OCI-LY1 (cell line): ENCODE results near the gene TRIM42.

Experiments used
- H2AFZ ChIP-seq: fragments of 200-600 bp; sonication (generic), shearing (Covaris generic); 2 replicates; pipeline ENCODE4 v1.6.0; 2014; ENCODE audit warnings: antibody characterized with exemption, mild to moderate bottlenecking, low read length
- H3F3A ChIP-seq: fragments of 200-600 bp; sonication (generic), shearing (Covaris generic); 2 replicates; pipeline ENCODE4 v1.6.0; 2014; ENCODE audit warnings: mild to moderate bottlenecking, antibody characterized with exemption, low read length, moderate library complexity; ENCODE audit not compliant: insufficient read depth
- H3K27ac ChIP-seq: fragments of 200-600 bp; sonication (generic); 2 replicates; pipeline ENCODE4 v1.5.1; 2014; ENCODE audit warnings: low read length, mixed run types, mild to moderate bottlenecking, low read depth; ENCODE audit not compliant: poor library complexity, severe bottlenecking
- H3K27me3 ChIP-seq: fragments of 200-600 bp; sonication (generic); 2 replicates; pipeline ENCODE4 v1.6.0; 2014; ENCODE audit warnings: antibody characterized with exemption, mild to moderate bottlenecking, low read length, moderate library complexity; ENCODE audit not compliant: insufficient read depth
- H3K36me3 ChIP-seq: fragments of 200-600 bp; sonication (generic); 2 replicates; pipeline ENCODE4 v1.6.1; 2014; ENCODE audit warnings: mild to moderate bottlenecking, antibody characterized with exemption, low read length, moderate library complexity, mixed read lengths; ENCODE audit not compliant: insufficient read depth
- H3K4me1 ChIP-seq: fragments of 200-600 bp; sonication (generic); 2 replicates; pipeline ENCODE4 v1.5.1; 2014; ENCODE audit warnings: mild to moderate bottlenecking, low read length, moderate library complexity; ENCODE audit not compliant: insufficient read depth, severe bottlenecking
- H3K4me2 ChIP-seq: fragments of 200-600 bp; sonication (generic), shearing (Covaris generic); 2 replicates; pipeline ENCODE4 v1.6.1; 2014; ENCODE audit warnings: low read length
- H3K4me3 ChIP-seq: fragments of 200-600 bp; sonication (generic); 2 replicates; pipeline ENCODE4 v1.5.1; 2014; ENCODE audit warnings: low read length, low read depth, mild to moderate bottlenecking, mixed read lengths; ENCODE audit not compliant: poor library complexity, severe bottlenecking
- H3K79me2 ChIP-seq: fragments of 200-600 bp; shearing (Covaris generic); 2 replicates; pipeline ENCODE4 v1.6.1; 2016; ENCODE audit warnings: mixed run types, low read length, mixed read lengths; ENCODE audit not compliant: insufficient read depth
- H3K9ac ChIP-seq: fragments of 200-600 bp; sonication (generic), shearing (Covaris generic); 2 replicates; pipeline ENCODE4 v1.6.1; 2014; ENCODE audit warnings: mild to moderate bottlenecking, low read length, mixed read lengths
- H3K9me2 ChIP-seq: fragments of 200-600 bp; sonication (generic), shearing (Covaris generic); 2 replicates; pipeline ENCODE4 v1.6.1; 2014; ENCODE audit warnings: low read depth, mild to moderate bottlenecking, low read length, mixed read lengths
- H3K9me3 ChIP-seq: fragments of 200-600 bp; shearing (Covaris generic); 2 replicates; pipeline ENCODE4 v1.6.1; 2014; ENCODE audit warnings: low read length, mixed read lengths
- H4K20me1 ChIP-seq: fragments of 200-600 bp; sonication (generic), shearing (Covaris generic); 2 replicates; pipeline ENCODE4 v1.6.0; 2016; ENCODE audit warnings: mild to moderate bottlenecking, low read length; ENCODE audit not compliant: insufficient read depth
- CTCF ChIP-seq: fragments of 200-600 bp; sonication (generic), shearing (Covaris generic); IDR thresholded peaks from 2 replicates; pipeline ENCODE4 v1.5.1; 2017; ENCODE audit warnings: mild to moderate bottlenecking, antibody characterized with exemption, low read length, moderate library complexity, mixed read lengths
- EZH2 ChIP-seq: fragments of 200-600 bp; sonication (generic), shearing (Covaris generic); IDR thresholded peaks from 2 replicates; pipeline ENCODE4 v1.8.0; 2017; ENCODE audit warnings: borderline replicate concordance, mixed run types, mild to moderate bottlenecking, antibody characterized with exemption, low read length, moderate library complexity, mixed read lengths

TRIM42 gene

GRCh38 chr3:140742116-140742515, 64.3 kb downstream of the TRIM42 start:
- Histone ChIP-seq H3K9ac (no peak overlapping the region), H3K27ac (no peak overlapping the region), H3K4me3 (no peak overlapping the region), H3K79me2 (no peaks in the 10 kb centered on the region), H3K9me3 (no peaks in the 10 kb centered on the region), H3K9me2 (no peaks in the 10 kb centered on the region), H4K20me1 (no peaks in the 10 kb centered on the region), H3K4me2 (no peak overlapping the region), H3K27me3 (no peaks in the 10 kb centered on the region), H3K4me1 (no peaks in the 10 kb centered on the region), H2AFZ (no peak overlapping the region), H3K36me3 (no peaks in the 10 kb centered on the region), H3F3A (no peaks in the 10 kb centered on the region)
- TF ChIP-seq EZH2 = no peak
- no peak for TF ChIP-seq CTCF

DNA sequence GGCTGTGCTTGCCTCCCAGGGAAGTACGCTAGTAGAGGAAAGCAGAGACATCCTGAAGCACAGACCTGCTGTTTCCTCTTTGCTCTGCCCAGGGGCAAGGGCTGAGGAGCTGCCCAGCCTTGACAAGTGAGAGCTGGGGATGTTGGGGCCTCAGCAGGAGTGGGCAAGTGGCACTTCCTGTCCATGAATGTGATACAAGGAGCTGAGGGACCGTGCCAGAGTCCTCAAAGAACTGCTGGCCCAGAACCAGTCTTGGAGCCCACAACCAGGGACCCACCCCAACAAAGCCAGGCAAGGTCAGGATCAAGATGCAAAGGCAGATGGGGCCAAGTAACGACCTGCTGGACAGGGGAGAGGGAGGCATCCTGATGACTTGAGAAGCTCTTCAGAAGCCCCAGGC, 70.3 kb downstream of the TRIM42 start:
- Histone ChIP-seq H3K27ac (no peak overlapping the region), H3F3A (no peaks in the 10 kb centered on the region), H2AFZ (no peak overlapping the region), H3K27me3 (0 out of 2 replicates have a peak, but pooled peaks cover 4% of the 10 kb centered on the region), H3K4me1 (no peaks in the 10 kb centered on the region), H4K20me1 (no peaks in the 10 kb centered on the region), H3K4me2 (no peak overlapping the region), H3K9ac (no peak overlapping the region), H3K9me2 (no peaks in the 10 kb centered on the region), H3K4me3 (no peak overlapping the region), H3K79me2 (no peaks in the 10 kb centered on the region), H3K9me3 (no peaks in the 10 kb centered on the region), H3K36me3 (no peaks in the 10 kb centered on the region)
- TF ChIP-seq EZH2 (no peak), CTCF (no peak)

- H3K27me3 ChIP-seq = 0 out of 2 replicates have a peak, but pooled peaks cover 4% of the 10 kb centered on the region
- H4K20me1 ChIP-seq = no peaks in the 10 kb centered on the region
- no peak for TF ChIP-seq EZH2
- TF ChIP-seq CTCF = no peak
- no peaks in the 10 kb centered on the region for H3K9me2 ChIP-seq
- peaks cover 5% of the 10 kb centered on the region for H3K4me1 ChIP-seq
- no peak overlapping the region for H3K9ac ChIP-seq
- H3K4me3 ChIP-seq = no peak overlapping the region
- no peaks in the 10 kb centered on the region for H3F3A ChIP-seq
- no peaks in the 10 kb centered on the region for H3K79me2 ChIP-seq
- no peaks in the 10 kb centered on the region for H3K9me3 ChIP-seq
- no peaks in the 10 kb centered on the region for H3K36me3 ChIP-seq
- no peak overlapping the region for H3K27ac ChIP-seq
- H2AFZ ChIP-seq = no peak overlapping the region
- H3K4me2 ChIP-seq = no peak overlapping the region
These were observed 71.0 kb downstream of the TRIM42 start for GRCh38 chr3:140748903-140749302.
